Ascending aorta (tissue), 2 donors: Measurements from ENCODE around the gene ALPP. TPM values are rescaled to one million over a fixed set of nuclear protein-coding genes. Genes with fewer than 3 reads are reported as not detected.
"Not testable (repeated sequence)": the region's sequence is repeated elsewhere in the genome, so short reads cannot be mapped to it uniquely, and the experiment has no call there.

Experiments
- DNase-seq, 2 donors: peaks; one replicate each; pipeline ENCODE4 v3.0.0-alpha.2; 2019; ENCODE audit warnings: low spot score in 2 of 2
- H3K27ac ChIP-seq, 2 donors: fragments of 200-600 bp; sonication (generic); one replicate each; pipeline ENCODE4 v1.5.1; 2016 to 2017; ENCODE audit warnings: mild to moderate bottlenecking in 1 of 2
- H3K27me3 ChIP-seq: fragments of 200-600 bp; sonication (generic); one replicate; pipeline ENCODE4 v1.5.1; 2017
- H3K36me3 ChIP-seq, 2 donors: fragments of 200-600 bp; sonication (generic); one replicate each; pipeline ENCODE4 v1.5.1; 2016
- H3K4me1 ChIP-seq, 2 donors: fragments of 200-600 bp; sonication (generic); one replicate each; pipeline ENCODE4 v1.5.1; 2016 to 2017; ENCODE audit warnings: mild to moderate bottlenecking in 1 of 2
- H3K4me3 ChIP-seq, 2 donors: fragments of 200-600 bp; sonication (generic); one replicate each; pipeline ENCODE4 v1.5.1; 2016 to 2017; ENCODE audit warnings: mild to moderate bottlenecking in 1 of 2
- H3K9me3 ChIP-seq, 2 donors: fragments of 200-600 bp; sonication (generic); one replicate each; pipeline ENCODE4 v1.5.1; 2016
- intact Hi-C: fragments of 100-400 bp; cut with DNase I; formaldehyde crosslinking; loops from one replicate; pipeline ENCODE4 v1.15.1; 2023
- total RNA-seq: library from RNA; depleted of rRNA; stranded (reverse); fragments of >200 nt; gene quantifications from one replicate; pipeline ENCODE4 v1.1.0, GENCODE V29; 2016
- TF ChIP-seq, protein P1 (sequence below), 3 experiments: fragments of 200-600 bp in 2 of 3; fragments of 450-650 bp in 1 of 3; sonication (generic) in 2 of 3; IDR thresholded peaks; one replicate each; pipeline ENCODE4 v1.5.1; 2016 to 2019; ENCODE audit warnings: antibody characterized with exemption in 3 of 3, mild to moderate bottlenecking in 1 of 3, moderate library complexity in 1 of 3

ALPP gene
- total RNA-seq, 1 donor from 2014 or later = not detected

DNA sequence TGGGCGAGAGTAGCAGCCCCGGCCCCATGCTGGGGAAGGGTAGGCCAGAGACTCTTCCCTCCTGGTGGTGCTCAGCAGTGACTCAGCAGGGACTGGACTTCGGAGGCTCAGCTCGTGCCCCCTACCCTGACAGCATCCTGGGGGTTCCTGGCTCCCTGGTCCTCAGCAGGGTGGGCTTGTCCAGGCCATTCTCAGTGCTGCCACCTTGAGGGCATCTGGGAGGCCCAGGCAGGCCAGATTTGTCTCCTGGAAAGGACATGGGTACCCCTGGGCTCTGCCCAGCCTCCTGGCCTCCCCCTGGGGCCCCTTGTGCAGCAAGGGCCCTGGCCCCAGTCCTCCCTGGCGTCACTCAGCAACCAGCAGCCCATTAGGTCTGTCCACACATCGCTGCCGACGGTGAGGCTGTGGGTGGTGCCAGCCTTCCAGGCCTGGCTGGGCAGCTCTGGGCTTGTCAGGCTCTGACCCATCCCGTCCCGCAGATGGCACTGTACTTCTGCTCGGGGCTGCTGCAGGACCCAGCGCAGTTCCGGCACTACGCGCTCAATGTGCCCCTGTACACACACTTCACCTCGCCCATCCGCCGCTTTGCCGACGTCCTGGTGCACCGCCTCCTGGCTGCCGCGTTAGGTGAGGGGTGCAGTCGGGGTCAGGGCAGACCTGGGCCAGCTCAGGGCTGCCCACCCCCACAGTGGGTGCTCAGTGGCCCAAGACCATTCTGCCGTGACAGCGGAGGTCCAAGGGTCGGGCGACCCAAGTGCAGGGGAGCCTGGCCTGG is 45.0 kb upstream of the ALPP start:
- Histone ChIP-seq H3K4me3 (no peak overlapping the region), H3K36me3 (peaks cover 13 to 15% of the 10 kb centered on the region in 2 donors)
- TF ChIP-seq, protein P1, sequence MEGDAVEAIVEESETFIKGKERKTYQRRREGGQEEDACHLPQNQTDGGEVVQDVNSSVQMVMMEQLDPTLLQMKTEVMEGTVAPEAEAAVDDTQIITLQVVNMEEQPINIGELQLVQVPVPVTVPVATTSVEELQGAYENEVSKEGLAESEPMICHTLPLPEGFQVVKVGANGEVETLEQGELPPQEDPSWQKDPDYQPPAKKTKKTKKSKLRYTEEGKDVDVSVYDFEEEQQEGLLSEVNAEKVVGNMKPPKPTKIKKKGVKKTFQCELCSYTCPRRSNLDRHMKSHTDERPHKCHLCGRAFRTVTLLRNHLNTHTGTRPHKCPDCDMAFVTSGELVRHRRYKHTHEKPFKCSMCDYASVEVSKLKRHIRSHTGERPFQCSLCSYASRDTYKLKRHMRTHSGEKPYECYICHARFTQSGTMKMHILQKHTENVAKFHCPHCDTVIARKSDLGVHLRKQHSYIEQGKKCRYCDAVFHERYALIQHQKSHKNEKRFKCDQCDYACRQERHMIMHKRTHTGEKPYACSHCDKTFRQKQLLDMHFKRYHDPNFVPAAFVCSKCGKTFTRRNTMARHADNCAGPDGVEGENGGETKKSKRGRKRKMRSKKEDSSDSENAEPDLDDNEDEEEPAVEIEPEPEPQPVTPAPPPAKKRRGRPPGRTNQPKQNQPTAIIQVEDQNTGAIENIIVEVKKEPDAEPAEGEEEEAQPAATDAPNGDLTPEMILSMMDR (IDR thresholded peaks at IDR 0.05) = no peak

DNA sequence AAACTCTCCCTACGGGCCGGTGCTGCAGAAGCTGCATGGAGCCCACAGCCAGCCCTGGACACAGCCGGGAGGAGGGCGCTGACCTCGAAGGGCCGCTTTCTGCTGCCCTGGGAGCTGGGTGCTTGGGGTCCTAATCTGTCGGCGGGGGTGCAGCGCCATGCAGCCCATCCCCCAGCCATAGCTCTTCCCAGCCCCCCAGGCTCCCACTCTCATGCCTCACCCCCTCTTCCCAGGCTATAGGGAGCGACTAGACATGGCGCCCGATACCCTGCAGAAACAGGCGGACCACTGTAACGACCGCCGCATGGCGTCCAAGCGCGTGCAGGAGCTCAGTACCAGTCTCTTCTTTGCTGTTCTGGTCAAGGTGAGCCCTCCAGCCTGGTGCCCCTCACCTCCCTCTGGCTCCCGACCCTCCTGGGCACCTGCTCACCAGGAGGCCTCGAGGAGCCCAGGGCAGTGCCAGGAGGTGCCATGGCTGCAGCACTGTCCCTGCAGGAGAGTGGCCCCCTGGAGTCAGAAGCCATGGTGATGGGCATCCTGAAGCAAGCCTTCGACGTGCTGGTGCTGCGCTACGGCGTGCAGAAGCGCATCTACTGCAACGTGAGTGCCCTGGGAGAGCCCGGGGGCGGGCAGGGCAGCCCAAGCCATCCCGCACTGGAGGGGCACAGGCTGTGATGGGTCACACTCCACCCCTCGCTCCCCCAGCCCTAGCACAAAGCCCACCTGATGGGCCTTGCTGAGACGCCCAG is 44.2 kb upstream of the ALPP start:
- peak in 1 of 2 donors; percentile 46 for DNase-seq
- H3K9me3 ChIP-seq, H3K27ac ChIP-seq, H3K27me3 ChIP-seq, H3K4me3 ChIP-seq, intact Hi-C loops, H3K4me1 ChIP-seq: not testable (repeated sequence)
- H3K36me3 ChIP-seq = peaks cover 13 to 15% of the 10 kb centered on the region in 2 donors

More for the DNA sequence above, 45.0 kb upstream of the ALPP start:
- Histone ChIP-seq H3K27ac (no peak overlapping the region), H3K9me3 (no peaks in the 10 kb centered on the region), H3K4me1 (no peaks in the 10 kb centered on the region), H3K27me3 (no peaks in the 10 kb centered on the region)
- DNase-seq = peak in 1 of 2 donors; percentile 46
- intact Hi-C loops = no loop called here

DNA sequence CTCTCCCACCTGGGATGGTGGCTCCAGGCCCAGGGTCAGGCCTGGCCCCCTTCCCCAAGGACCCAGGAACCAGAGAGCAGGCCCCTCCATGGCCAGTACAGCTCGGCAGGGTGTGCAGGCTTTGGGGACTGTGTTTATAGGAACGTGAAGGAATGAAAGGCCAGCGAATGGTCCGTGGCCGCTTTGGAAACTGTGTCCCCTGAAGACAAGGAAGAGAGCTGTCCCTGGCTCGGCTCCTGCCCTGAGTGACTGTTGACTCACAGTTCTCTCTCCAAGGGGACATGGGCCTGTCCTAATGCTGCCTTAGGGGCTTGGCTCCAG is 43.7 kb upstream of the ALPP start:
- H3K9me3 ChIP-seq, intact Hi-C loops, H3K4me3 ChIP-seq, H3K27me3 ChIP-seq, H3K27ac ChIP-seq, H3K4me1 ChIP-seq: not testable (repeated sequence)
- DNase-seq = peak in 1 of 2 donors; percentile 38
- H3K36me3 ChIP-seq = peaks cover 13 to 15% of the 10 kb centered on the region in 2 donors

DNA sequence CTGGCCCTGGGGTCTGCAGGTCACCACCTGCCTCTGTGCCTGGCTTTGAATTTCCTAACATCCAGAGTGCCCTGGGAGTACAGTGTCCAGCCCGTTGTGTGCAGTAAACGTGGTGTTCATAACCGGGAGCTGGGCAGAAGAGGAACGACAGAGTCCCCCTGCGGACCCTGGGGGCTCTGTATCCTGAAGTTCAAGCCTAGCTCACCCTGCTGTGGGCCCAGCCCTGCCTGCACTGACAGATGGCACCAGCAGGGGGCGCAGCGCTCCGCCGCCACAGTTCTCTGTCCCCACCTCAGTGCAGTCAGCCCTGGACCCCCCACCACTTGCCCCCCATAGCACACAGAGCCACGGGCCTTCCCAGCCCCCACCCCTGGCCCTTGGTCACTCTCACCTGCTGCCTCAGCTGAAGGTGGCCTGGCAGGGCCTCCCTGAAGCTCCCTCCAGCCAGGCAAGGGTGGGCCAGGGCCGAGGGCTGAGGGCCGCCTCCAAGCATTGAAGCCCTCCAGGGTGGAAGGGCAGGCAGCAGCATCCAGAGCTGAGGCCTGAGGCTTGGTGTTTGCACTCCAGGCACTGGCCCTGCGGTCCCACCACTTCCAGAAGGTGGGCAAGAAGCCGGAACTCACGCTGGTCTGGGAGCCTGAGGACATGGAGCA is 43.2 kb upstream of the ALPP start:
- intact Hi-C loops, H3K27ac ChIP-seq, H3K4me3 ChIP-seq, H3K9me3 ChIP-seq, H3K27me3 ChIP-seq, H3K4me1 ChIP-seq: not testable (repeated sequence)
- peak in 1 of 2 donors; percentile 56 for DNase-seq
- TF ChIP-seq, protein P1 (IDR thresholded peaks at IDR 0.05) = peak in 2 of 3 experiments; percentile 24 to 34
- peaks cover 13 to 15% of the 10 kb centered on the region in 2 donors for H3K36me3 ChIP-seq

DNA sequence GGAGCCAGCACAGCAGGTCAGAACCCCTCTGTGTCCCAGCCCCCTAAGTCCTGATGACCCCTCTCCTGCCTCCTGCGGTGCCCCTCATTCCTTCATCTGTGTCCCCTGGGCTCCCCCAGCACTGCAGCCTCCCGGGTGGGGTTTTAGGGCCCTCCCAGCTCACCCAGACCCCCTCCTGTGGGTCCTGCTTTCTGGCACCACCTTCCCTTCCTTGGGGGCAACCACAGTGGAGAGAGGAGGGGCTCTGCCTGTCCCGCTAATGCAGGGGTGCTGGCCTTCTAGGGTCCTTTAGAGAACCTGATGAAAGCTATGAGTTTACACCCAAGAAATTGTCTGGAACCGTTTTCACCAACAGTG is 42.7 kb upstream of the ALPP start:
- no peak for DNase-seq
- no peaks in the 10 kb centered on the region for H3K4me1 ChIP-seq
- TF ChIP-seq, protein P1 (IDR thresholded peaks at IDR 0.05) = no peak
- H3K4me3 ChIP-seq = no peak overlapping the region
- H3K36me3 ChIP-seq = peaks cover 13 to 15% of the 10 kb centered on the region in 2 donors
- H3K27me3 ChIP-seq = no peaks in the 10 kb centered on the region
- intact Hi-C loops = no loop called here
- H3K9me3 ChIP-seq = peaks cover 0 to 7% of the 10 kb centered on the region in 2 donors
- no peak overlapping the region for H3K27ac ChIP-seq

DNA sequence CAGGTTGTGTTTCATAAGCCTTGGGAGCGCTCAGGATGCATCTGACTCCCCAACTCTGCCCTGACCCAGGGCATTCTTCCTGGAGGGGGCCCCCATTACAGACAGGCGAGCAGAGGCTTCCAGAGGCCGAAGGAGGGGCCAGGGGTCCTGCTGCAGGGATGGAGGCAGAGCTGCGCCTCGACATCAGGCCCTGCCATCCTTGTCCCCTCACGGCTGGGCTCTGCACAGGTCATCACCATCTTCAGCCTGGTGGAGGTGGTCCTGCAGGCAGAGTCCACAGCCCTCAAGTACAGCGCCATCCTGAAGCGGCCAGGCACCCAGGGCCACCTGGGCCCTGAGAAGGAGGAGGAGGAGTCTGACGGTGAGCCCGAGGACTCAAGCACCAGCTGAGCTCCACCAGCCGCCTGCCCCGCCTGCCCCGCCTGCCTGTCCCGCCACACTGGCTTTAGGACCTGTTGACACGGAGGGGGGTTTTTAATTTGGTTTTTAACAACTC is 42.3 kb upstream of the ALPP start:
- Histone ChIP-seq H3K4me3 (no peak overlapping the region), H3K36me3 (peaks cover 13 to 15% of the 10 kb centered on the region in 2 donors), H3K27me3 (no peaks in the 10 kb centered on the region), H3K9me3 (peaks cover 0 to 7% of the 10 kb centered on the region in 2 donors), H3K4me1 (no peaks in the 10 kb centered on the region), H3K27ac (no peak overlapping the region)
- TF ChIP-seq, protein P1 (IDR thresholded peaks at IDR 0.05) = no peak
- DNase-seq = peak in 1 of 2 donors; percentile 58
- intact Hi-C loops = no loop called here
